Measurements from ENCODE around the gene NUP214.
"Not testable (repeated sequence)": the region's sequence is repeated elsewhere in the genome, so short reads cannot be mapped to it uniquely, and the experiment has no call there.

Gene NUP214

DNA sequence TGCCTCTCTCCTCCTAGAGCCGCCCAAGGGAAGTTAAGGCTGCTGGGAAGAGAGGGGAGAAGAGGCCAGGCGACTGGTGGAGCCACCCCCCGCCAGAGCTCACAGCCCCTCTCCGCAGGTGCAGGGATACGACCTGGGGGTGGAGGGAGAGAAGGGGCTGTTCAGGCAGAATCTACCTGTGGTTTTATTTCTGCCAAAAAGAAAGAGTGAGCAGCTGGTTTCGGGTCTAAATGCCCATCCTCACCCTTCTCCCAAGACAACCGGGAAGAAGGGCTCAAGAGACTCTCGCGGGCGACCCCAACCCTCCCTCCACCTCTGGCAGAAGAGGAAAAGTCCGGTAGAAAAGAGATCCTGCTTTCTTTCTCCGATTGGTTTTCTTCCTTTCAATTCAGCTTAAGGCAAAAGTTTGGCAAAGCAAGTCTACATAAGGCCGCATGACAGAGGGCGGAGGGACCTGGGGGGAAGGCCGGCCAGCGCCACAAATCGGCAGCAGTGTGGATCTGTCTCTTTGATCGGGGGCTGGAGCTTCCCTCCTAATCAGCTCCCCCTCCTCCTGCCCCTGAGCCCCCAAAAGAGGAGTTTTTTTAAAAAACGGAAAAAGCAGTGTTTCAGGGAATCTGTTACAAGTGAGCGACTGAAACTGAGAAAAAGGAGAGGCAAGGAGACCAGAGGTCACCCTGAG, 134.7 kb downstream of the NUP214 start:
- Histone ChIP-seq H3K4me2 (ENCODE audit: low read depth, low read length, poor library complexity, severe bottlenecking) (no peak overlapping the region), H3K79me2 (ENCODE audit: insufficient read depth, low read length) (no peaks in the 10 kb centered on the region), H3K36me3 (ENCODE audit: low read length) (no peaks in the 10 kb centered on the region), H3F3A (ENCODE audit: insufficient read depth) (0 out of 2 replicates have a peak, but pooled peaks cover 6% of the 10 kb centered on the region), H3K9me2 (replicated peaks; ENCODE audit: insufficient read depth, low read length) (no peaks in the 10 kb centered on the region), H3K27ac (ENCODE audit: low read depth, low read length) (no peak overlapping the region), H3K4me3 (ENCODE audit: insufficient read depth, low read length, poor library complexity, severe bottlenecking) (no peak overlapping the region), H4K20me1 (ENCODE audit: low read depth, low read length) (no peaks in the 10 kb centered on the region), H3K9ac (ENCODE audit: low read length) (no peak overlapping the region), H2AFZ (ENCODE audit: low read depth, low read length, severe bottlenecking) (no peak overlapping the region), H3K27me3 (ENCODE audit: low read length) (no peaks in the 10 kb centered on the region), H3K9me3 (ENCODE audit: insufficient read depth, low read length) (no peaks in the 10 kb centered on the region)
- TF ChIP-seq CTCF (IDR thresholded peaks at IDR 0.05; ENCODE audit: insufficient read depth, low read length, poor library complexity, severe bottlenecking): no peak
- TF ChIP-seq EZH2phosphoT487 (conservative IDR thresholded peaks at IDR 0.05; ENCODE audit: low read length): no peak

DNA sequence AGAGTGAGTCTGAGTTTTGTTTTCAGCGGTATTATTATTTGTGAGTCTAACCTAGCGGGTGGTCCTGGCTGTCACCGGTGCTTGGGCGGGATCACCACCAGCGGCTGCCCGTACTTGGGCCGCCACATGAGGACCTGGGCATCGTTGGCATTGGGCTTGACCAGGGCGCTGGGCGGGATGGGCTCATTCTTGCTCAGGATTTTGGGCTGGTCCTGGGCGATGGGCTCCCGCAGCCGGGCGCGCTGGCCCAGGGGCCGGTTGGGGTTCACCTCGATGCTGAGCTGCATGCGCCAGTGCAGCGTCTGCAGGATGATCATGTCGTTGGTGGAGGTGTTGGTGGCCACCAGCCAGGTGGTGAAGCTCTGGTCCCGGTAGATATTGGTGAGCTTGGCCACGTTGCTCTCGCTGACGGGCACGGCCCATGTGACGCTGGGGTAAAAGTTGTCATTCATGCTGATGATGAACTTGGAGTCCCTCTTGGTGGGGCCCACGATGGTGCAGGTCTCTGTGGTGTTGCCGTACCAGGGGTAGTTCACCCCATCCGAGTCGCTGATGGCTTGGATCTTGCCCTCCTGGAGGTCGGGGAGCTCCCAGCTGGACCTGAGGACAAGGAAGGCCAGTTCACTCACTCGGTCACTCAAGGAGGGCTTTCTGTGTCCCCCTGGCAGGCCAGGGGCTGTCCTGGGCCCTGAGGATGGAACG, 135.5 kb downstream of the NUP214 start:
- H3K9ac ChIP-seq (ENCODE audit: low read length): no peak overlapping the region
- no peak overlapping the region for H3K4me3 ChIP-seq (ENCODE audit: insufficient read depth, low read length, poor library complexity, severe bottlenecking)
- H3F3A ChIP-seq (ENCODE audit: insufficient read depth): 0 out of 2 replicates have a peak, but pooled peaks cover 3% of the 10 kb centered on the region
- TF ChIP-seq EZH2phosphoT487 (conservative IDR thresholded peaks at IDR 0.05; ENCODE audit: low read length) (no peak), CTCF (IDR thresholded peaks at IDR 0.05; ENCODE audit: insufficient read depth, low read length, poor library complexity, severe bottlenecking) (no peak)
- H3K36me3 ChIP-seq (ENCODE audit: low read length): no peaks in the 10 kb centered on the region
- no peaks in the 10 kb centered on the region for H4K20me1 ChIP-seq (ENCODE audit: low read depth, low read length)
- no peaks in the 10 kb centered on the region for H3K9me3 ChIP-seq (ENCODE audit: insufficient read depth, low read length)
- H3K9me2 ChIP-seq (replicated peaks; ENCODE audit: insufficient read depth, low read length): no peaks in the 10 kb centered on the region
- H3K27me3 ChIP-seq (ENCODE audit: low read length): no peaks in the 10 kb centered on the region
- H3K79me2 ChIP-seq (ENCODE audit: insufficient read depth, low read length): no peaks in the 10 kb centered on the region
- H3K4me2 ChIP-seq (ENCODE audit: low read depth, low read length, poor library complexity, severe bottlenecking): no peak overlapping the region
- no peak overlapping the region for H3K27ac ChIP-seq (ENCODE audit: low read depth, low read length)
- no peak overlapping the region for H2AFZ ChIP-seq (ENCODE audit: low read depth, low read length, severe bottlenecking)

- no peaks in the 10 kb centered on the region for H3K9me3 ChIP-seq (ENCODE audit: insufficient read depth, low read length)
- no peak for TF ChIP-seq EZH2phosphoT487 (conservative IDR thresholded peaks at IDR 0.05; ENCODE audit: low read length)
- TF ChIP-seq CTCF (IDR thresholded peaks at IDR 0.05; ENCODE audit: insufficient read depth, low read length, poor library complexity, severe bottlenecking): no peak
- no peaks in the 10 kb centered on the region for H4K20me1 ChIP-seq (ENCODE audit: low read depth, low read length)
- H3F3A ChIP-seq (ENCODE audit: insufficient read depth): no peaks in the 10 kb centered on the region
- H3K9me2 ChIP-seq (replicated peaks; ENCODE audit: insufficient read depth, low read length): no peaks in the 10 kb centered on the region
- no peak overlapping the region for H3K4me2 ChIP-seq (ENCODE audit: low read depth, low read length, poor library complexity, severe bottlenecking)
- H3K27ac ChIP-seq (ENCODE audit: low read depth, low read length): no peak overlapping the region
- H3K9ac ChIP-seq (ENCODE audit: low read length): no peak overlapping the region
- H3K4me3 ChIP-seq (ENCODE audit: insufficient read depth, low read length, poor library complexity, severe bottlenecking): no peak overlapping the region
- no peaks in the 10 kb centered on the region for H3K27me3 ChIP-seq (ENCODE audit: low read length)
- H3K36me3 ChIP-seq (ENCODE audit: low read length): no peaks in the 10 kb centered on the region
- H2AFZ ChIP-seq (ENCODE audit: low read depth, low read length, severe bottlenecking): no peak overlapping the region
- no peaks in the 10 kb centered on the region for H3K79me2 ChIP-seq (ENCODE audit: insufficient read depth, low read length)
Measured at GRCh38 chr9:131262327-131263032, 137.1 kb downstream of the NUP214 start.

DNA sequence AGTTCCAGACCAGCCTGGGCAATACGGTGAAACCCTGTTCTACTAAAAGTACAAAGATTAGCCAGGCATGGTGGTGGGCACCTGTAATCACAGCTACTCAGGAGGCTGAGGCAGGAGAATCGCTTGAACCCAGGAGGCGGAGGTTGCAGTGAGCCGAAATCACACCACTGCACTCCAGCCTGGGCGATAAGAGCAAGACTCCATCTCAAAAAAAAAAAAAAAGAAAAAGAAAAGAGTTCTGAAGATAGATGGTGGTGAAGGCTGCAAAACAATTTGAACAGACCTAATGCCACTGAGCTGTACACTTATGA, 137.6 kb downstream of the NUP214 start:
- not testable (repeated sequence) for H3K79me2 ChIP-seq (ENCODE audit: insufficient read depth, low read length); H3F3A ChIP-seq (ENCODE audit: insufficient read depth); H3K4me3 ChIP-seq (ENCODE audit: insufficient read depth, low read length, poor library complexity, severe bottlenecking); H3K36me3 ChIP-seq (ENCODE audit: low read length); H3K4me2 ChIP-seq (ENCODE audit: low read depth, low read length, poor library complexity, severe bottlenecking); H3K27ac ChIP-seq (ENCODE audit: low read depth, low read length); H2AFZ ChIP-seq (ENCODE audit: low read depth, low read length, severe bottlenecking); H3K9me2 ChIP-seq (replicated peaks; ENCODE audit: insufficient read depth, low read length); H3K27me3 ChIP-seq (ENCODE audit: low read length); H3K9me3 ChIP-seq (ENCODE audit: insufficient read depth, low read length); H3K9ac ChIP-seq (ENCODE audit: low read length); H4K20me1 ChIP-seq (ENCODE audit: low read depth, low read length)

Measured in SU-DHL-6 (cell line).